ENCODE data around the gene GSC2. TPM values are rescaled to one million over a fixed set of nuclear protein-coding genes. Genes with fewer than 3 reads are reported as not detected.
A peak's percentile ranks its signal among the peaks of the same experiment; 100 is the strongest.

The GSC2 gene, protein sequence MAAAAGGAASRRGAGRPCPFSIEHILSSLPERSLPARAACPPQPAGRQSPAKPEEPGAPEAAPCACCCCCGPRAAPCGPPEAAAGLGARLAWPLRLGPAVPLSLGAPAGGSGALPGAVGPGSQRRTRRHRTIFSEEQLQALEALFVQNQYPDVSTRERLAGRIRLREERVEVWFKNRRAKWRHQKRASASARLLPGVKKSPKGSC
- not detected in 2 replicates for total RNA-seq (ENCODE audit: low replicate concordance)

DNA sequence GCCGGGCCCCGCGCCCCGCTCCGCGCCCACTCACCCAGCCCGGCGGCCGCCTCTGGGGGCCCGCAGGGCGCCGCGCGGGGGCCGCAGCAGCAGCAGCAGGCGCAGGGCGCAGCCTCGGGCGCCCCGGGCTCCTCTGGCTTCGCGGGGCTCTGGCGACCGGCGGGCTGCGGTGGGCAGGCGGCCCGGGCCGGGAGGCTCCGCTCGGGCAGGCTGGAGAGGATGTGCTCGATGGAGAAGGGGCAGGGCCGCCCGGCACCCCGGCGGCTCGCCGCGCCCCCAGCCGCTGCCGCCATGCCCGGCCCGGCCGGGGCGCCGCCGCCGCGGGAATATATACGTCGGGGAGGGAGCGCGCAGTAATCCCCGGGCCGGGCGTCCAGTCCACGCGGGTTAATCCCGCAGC lies at the start of gene GSC2:
Gene GSC2 (minus strand): TSS at position 302 of the 400 bp plus-strand sequence. CDS start 9 bp downstream, at position 293.
- Histone ChIP-seq H3K27me3 (peaks cover 97% of the 10 kb centered on the region), H3K9ac (no peak within 1 kb of the TSS), H3K4me1 (no peaks in the 10 kb centered on the region), H3K4me3 (peak within 1 kb of the TSS; percentile 40), H4K20me1 (ENCODE audit: low read depth) (peaks cover 10% of the 10 kb centered on the region), H3K9me3 (ENCODE audit: low read depth) (no peaks in the 10 kb centered on the region), H3K4me2 (peak within 1 kb of the TSS; percentile 51), H3K36me3 (no peaks in the 10 kb centered on the region), H3F3A (ENCODE audit: low read depth) (peaks cover 7% of the 10 kb centered on the region), H2AFZ (replicated peaks) (peak within 1 kb of the TSS; percentile 79), H3K27ac (no peak within 1 kb of the TSS), H3K79me2 (ENCODE audit: low read depth) (no peaks in the 10 kb centered on the region)
- peak; percentile 38 for DNase-seq (ENCODE audit: low spot score)
- H3K4me1 Mint-ChIP-seq: peaks cover 4% of the 10 kb centered on the region
- peaks cover 13% of the 10 kb centered on the region for H3K9me3 Mint-ChIP-seq
- peaks cover 4% of the 10 kb centered on the region for H3K36me3 Mint-ChIP-seq
- no peak within 1 kb of the TSS for H3K27ac Mint-ChIP-seq
- TF ChIP-seq EZH2 (IDR thresholded peaks at IDR 0.05) (no peak), EZH2phosphoT487 (IDR thresholded peaks at IDR 0.05) (no peak)
- TF ChIP-seq, protein P1, sequence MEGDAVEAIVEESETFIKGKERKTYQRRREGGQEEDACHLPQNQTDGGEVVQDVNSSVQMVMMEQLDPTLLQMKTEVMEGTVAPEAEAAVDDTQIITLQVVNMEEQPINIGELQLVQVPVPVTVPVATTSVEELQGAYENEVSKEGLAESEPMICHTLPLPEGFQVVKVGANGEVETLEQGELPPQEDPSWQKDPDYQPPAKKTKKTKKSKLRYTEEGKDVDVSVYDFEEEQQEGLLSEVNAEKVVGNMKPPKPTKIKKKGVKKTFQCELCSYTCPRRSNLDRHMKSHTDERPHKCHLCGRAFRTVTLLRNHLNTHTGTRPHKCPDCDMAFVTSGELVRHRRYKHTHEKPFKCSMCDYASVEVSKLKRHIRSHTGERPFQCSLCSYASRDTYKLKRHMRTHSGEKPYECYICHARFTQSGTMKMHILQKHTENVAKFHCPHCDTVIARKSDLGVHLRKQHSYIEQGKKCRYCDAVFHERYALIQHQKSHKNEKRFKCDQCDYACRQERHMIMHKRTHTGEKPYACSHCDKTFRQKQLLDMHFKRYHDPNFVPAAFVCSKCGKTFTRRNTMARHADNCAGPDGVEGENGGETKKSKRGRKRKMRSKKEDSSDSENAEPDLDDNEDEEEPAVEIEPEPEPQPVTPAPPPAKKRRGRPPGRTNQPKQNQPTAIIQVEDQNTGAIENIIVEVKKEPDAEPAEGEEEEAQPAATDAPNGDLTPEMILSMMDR (IDR thresholded peaks at IDR 0.05): no peak
- peaks cover 71% of the 10 kb centered on the region for H3K27me3 Mint-ChIP-seq (ENCODE audit: insufficient read depth, low read depth)
- peak within 1 kb of the TSS; percentile 73 for H3K4me3 Mint-ChIP-seq

DNA sequence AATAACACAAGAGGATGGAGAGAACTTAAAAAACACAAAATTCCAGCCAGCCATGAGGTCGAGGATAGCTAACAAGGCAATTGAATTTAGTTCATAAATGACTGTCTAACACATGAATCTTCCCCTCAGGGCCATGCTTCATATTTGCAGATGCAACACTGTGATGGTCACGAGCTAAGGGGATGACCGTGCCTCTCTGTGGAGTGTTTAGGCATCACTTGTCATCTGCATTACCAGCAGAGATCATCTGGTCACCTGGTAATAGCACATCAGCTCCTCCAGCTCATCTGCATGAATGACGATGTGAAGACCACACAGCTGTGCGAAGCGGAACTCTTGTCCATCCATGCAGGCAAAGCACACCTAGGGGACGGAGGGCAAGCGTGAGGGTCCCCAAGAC lies 49.4 kb upstream of the GSC2 start:
- Histone ChIP-seq H3K79me2 (ENCODE audit: low read depth) (no peaks in the 10 kb centered on the region), H3F3A (ENCODE audit: low read depth) (no peaks in the 10 kb centered on the region), H3K4me1 (no peaks in the 10 kb centered on the region), H3K9me3 (ENCODE audit: low read depth) (no peaks in the 10 kb centered on the region), H4K20me1 (ENCODE audit: low read depth) (no peaks in the 10 kb centered on the region), H3K9ac (no peak overlapping the region), H3K4me2 (no peak overlapping the region), H3K27ac (no peak overlapping the region), H2AFZ (replicated peaks) (no peak overlapping the region), H3K27me3 (no peaks in the 10 kb centered on the region), H3K4me3 (no peak overlapping the region), H3K36me3 (no peaks in the 10 kb centered on the region)
- Mint-ChIP-seq H3K27me3 (ENCODE audit: insufficient read depth, low read depth) (no peaks in the 10 kb centered on the region), H3K4me3 (no peak overlapping the region), H3K27ac (no peak overlapping the region), H3K9me3 (no peaks in the 10 kb centered on the region), H3K4me1 (peaks cover 3% of the 10 kb centered on the region), H3K36me3 (peaks cover 2% of the 10 kb centered on the region)
- TF ChIP-seq, protein P1 (IDR thresholded peaks at IDR 0.05): no peak
- TF ChIP-seq EZH2 (IDR thresholded peaks at IDR 0.05) (no peak), EZH2phosphoT487 (IDR thresholded peaks at IDR 0.05) (no peak)
- no peak for DNase-seq (ENCODE audit: low spot score)

DNA sequence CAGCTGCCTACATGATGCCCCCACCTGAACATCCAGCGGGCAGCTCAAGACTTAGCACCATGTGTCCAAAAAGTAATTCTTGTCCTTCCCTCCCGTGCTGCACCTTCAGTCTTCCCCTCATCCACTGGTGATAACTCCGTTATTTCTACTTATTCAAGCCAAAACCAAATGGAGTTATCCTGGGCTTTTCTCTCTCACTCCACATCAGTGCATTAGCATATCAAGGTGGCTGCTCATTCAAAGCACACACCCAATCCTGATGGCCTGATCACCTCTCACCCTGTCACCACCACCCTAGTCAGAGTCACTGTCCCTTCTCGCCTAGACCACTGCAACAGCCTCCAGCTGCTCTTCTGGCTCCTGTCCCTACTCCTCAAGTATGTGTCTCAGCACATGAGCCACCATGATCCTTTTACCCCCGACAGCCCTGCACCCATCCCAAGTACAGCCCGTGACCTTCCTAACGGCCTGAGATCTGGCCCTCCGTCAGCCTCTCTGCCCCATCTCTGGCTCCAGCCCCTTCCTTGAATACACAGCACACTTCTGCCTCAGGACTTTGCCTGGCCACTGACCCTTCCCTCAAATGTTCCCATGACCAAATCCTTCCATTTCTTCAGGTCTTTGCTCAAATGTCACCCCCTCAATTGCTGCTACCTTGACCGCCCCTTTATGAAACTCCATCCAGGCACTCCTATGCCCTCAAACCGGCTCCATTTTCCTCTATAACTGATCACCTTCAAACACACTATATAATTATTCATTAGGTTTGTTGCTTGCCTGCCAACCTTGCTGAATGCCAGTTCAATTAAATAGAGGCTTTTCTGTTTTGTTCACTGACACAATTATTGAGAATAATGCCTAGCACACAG lies 48.1 kb upstream of the GSC2 start:
- Mint-ChIP-seq H3K9me3 (no peaks in the 10 kb centered on the region), H3K4me3 (no peak overlapping the region), H3K27me3 (ENCODE audit: insufficient read depth, low read depth) (no peaks in the 10 kb centered on the region), H3K4me1 (peaks cover 3% of the 10 kb centered on the region), H3K36me3 (peaks cover 7% of the 10 kb centered on the region), H3K27ac (no peak overlapping the region)
- no peak for DNase-seq (ENCODE audit: low spot score)
- no peak overlapping the region for H3K27ac ChIP-seq
- no peak overlapping the region for H2AFZ ChIP-seq (replicated peaks)
- H3K79me2 ChIP-seq (ENCODE audit: low read depth): no peaks in the 10 kb centered on the region
- H3K9me3 ChIP-seq (ENCODE audit: low read depth): no peaks in the 10 kb centered on the region
- no peaks in the 10 kb centered on the region for H4K20me1 ChIP-seq (ENCODE audit: low read depth)
- no peak overlapping the region for H3K4me2 ChIP-seq
- no peak overlapping the region for H3K9ac ChIP-seq
- TF ChIP-seq, protein P1 (IDR thresholded peaks at IDR 0.05): no peak
- no peak for TF ChIP-seq EZH2 (IDR thresholded peaks at IDR 0.05)
- TF ChIP-seq EZH2phosphoT487 (IDR thresholded peaks at IDR 0.05): no peak
- H3K4me3 ChIP-seq: no peak overlapping the region
- no peaks in the 10 kb centered on the region for H3K27me3 ChIP-seq
- no peaks in the 10 kb centered on the region for H3F3A ChIP-seq (ENCODE audit: low read depth)
- no peaks in the 10 kb centered on the region for H3K36me3 ChIP-seq
- no peaks in the 10 kb centered on the region for H3K4me1 ChIP-seq

Measured in neural progenitor cell (in vitro differentiated cells).